ENCODE results near the gene ZNF80. TPM values are rescaled to one million over a fixed set of nuclear protein-coding genes. Genes with fewer than 3 reads are reported as not detected.
"Not testable (repeated sequence)": the region's sequence is repeated elsewhere in the genome, so short reads cannot be mapped to it uniquely, and the experiment has no call there.

Gene ZNF80
- total RNA-seq, result not detected
- long read RNA-seq, result 0 reads

- ATAC-seq; intact Hi-C loops (cut with DNase I): not testable (repeated sequence)
Measured at GRCh38 chr3:114237478-114237877, at the start of gene ZNF80. Gene ZNF80, minus strand, starts transcription at chr3:114237578. Its CDS starts 504 bp downstream, at chr3:114237074.

GRCh38 chr3:114286266-114286665 lies 48.9 kb upstream of the ZNF80 start:
- intact Hi-C loops (cut with DNase I), result no loop called here
- ATAC-seq (no peak), DNase-seq (no peak)

More at GRCh38 chr3:114237478-114237877, at the start of gene ZNF80:
- DNase-seq, result not testable (repeated sequence)

GRCh38 chr3:114285648-114286230 lies 48.4 kb upstream of the ZNF80 start:
- intact Hi-C loops (cut with DNase I), result no loop called here
- DNase-seq (no peak), ATAC-seq (no peak)

DNA sequence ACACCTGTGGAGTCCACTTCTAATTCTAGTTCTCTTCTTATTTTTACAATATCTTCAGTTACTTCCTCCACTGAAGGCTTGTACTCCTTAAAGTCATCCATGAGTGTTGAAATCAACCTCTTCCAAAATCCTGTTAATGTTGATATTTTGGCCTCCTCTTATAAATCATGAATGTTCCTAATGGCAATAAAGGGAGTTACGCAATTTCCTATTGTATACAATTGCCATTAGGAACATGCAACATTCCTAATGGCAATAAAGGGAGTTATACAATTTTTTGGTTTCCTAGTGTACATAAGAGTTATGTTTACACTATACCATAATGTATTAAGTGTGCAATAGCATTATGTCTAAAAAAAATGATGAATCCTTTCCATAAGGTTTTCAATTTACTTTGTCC lies 47.3 kb upstream of the ZNF80 start:
- no peak for ATAC-seq
- DNase-seq, result no peak
- intact Hi-C loops (cut with DNase I), result no loop called here

GRCh38 chr3:114276856-114277255 lies 39.5 kb upstream of the ZNF80 start:
- intact Hi-C loops (cut with DNase I); ATAC-seq; DNase-seq: not testable (repeated sequence)

GRCh38 chr3:114274929-114275328 lies 37.6 kb upstream of the ZNF80 start:
- intact Hi-C loops (cut with DNase I), result no loop called here
- ATAC-seq (no peak), DNase-seq (no peak)

DNA sequence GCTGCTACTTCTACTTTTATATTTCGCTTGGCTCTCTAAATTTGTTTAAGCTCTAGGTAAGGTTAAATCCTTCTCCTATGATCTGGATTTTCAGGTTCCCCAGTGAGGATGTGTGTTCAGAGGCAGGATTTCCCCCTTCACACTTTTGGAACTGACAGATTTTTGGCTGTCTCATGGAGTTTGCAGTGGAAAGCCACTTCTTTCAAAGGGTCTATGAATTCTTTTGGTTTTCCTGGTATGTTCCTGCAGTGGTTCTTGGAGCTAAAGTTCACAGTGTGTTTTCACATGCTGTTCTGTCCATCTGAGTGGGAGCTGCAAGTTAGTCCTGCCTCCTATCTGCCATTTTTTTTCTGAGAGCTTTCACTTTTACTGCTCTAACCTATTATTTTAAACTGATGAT lies 34.9 kb upstream of the ZNF80 start:
- no peak for DNase-seq
- ATAC-seq, result no peak
- intact Hi-C loops (cut with DNase I), result no loop called here

DNA sequence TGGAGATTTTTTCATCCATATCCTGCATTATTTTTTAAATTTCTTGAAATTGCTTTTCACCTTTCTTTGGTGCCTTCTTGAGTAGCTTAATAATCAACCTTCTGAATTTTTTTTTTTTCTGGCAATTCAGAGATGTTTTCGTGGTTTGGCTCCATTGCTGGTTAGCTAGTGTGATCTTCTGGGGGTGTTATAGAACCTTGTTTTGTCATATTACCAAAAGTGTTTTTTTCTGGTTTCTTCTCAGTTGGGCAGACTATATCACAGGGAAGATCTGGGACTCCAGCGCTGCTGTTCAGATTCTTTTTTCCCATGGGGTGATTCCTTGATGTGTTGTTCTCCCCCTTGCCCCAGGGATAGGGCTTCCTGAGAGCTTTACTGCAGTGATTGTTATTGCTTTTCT lies 32.6 kb upstream of the ZNF80 start:
- no peak for DNase-seq
- ATAC-seq, result no peak
- intact Hi-C loops (cut with DNase I), result no loop called here

DNA sequence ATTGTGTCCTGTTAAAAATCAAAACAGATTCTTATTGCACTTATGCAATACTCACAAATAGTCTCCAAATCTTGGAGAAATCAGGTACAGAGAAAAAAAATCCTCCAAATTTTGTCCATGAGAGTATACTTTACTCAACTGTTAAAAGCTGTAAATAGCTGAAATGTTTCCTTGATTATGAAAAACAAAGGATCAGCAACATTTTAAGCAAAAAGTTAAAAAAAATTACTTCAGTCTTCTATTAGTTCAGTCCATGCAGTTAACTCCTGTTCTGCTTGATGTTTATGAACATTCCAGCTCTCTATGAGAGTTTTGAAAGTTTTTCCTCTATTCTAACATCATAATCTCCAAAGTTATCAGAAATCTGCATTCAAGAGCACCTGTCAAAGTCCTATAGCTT lies 22.8 kb upstream of the ZNF80 start:
- DNase-seq (no peak), ATAC-seq (no peak)
- intact Hi-C loops (cut with DNase I), result no loop called here

- ATAC-seq (no peak), DNase-seq (no peak)
- intact Hi-C loops (cut with DNase I), result no loop called here
Measured at GRCh38 chr3:114259566-114259965, 22.2 kb upstream of the ZNF80 start.

GRCh38 chr3:114253505-114253904 lies 16.1 kb upstream of the ZNF80 start:
- no peak for DNase-seq
- intact Hi-C loops (cut with DNase I), result no loop called here
- ATAC-seq, result no peak

DNA sequence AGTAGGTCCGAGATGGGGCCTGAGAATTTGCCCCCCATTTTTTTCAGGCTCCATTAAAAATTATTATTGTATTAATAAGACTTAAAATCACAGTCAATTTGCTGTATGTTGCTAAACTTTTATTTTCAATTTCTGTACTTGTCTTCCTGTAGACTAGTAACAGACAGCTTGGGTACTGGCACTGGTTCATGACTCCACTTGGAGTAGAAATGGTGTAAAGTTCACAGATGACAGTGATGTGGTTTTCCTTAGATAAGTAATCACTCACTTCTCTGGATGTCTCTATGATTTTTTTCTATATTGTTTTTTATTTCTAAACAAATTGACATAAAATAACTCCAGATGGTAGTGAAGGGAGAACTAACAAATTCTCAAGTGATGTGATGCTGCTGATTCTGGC lies 15.6 kb upstream of the ZNF80 start:
- no peak for DNase-seq
- intact Hi-C loops (cut with DNase I), result no loop called here
- ATAC-seq, result no peak

DNA sequence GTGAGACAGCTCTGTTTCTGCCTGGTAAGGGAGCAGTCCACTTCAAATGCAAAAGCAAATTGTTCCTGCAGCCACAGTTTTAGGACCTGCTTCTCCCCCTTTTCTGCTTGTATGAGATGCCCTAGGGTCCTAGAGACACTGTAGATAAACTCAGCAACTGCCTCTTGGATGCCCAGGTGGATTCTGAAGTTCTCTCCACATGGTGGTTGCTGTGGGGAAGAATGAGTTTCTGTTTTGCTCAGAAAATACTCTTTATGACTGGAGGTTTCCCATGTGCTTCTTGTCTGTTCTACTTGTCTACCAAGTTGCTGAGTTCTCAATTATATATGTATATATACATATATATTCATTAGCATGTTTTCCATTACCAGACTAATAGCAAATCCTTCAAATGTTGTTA lies 5.6 kb upstream of the ZNF80 start:
- ATAC-seq (no peak), DNase-seq (no peak)
- intact Hi-C loops (cut with DNase I), result no loop called here

DNA sequence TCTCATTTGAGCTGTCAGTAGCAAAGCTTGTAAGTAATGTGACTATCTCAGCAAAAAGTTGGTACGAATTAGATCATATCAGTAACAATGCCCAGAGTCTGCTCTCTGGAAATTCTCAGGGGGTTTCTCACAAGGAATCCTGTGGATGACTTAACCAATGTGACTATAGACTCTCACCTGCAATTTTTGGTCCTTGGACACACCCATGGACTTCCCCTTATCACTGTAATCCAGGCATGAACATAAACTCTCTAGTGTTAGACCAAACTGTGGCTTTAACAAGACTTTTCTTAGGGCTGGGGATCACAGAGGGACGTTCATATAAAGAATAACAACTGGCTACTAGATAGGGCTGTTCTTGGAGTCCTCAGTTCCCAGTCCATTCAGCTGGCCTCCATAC lies 3.9 kb upstream of the ZNF80 start:
- intact Hi-C loops (cut with DNase I), result no loop called here
- no peak for DNase-seq
- no peak for ATAC-seq

DNA sequence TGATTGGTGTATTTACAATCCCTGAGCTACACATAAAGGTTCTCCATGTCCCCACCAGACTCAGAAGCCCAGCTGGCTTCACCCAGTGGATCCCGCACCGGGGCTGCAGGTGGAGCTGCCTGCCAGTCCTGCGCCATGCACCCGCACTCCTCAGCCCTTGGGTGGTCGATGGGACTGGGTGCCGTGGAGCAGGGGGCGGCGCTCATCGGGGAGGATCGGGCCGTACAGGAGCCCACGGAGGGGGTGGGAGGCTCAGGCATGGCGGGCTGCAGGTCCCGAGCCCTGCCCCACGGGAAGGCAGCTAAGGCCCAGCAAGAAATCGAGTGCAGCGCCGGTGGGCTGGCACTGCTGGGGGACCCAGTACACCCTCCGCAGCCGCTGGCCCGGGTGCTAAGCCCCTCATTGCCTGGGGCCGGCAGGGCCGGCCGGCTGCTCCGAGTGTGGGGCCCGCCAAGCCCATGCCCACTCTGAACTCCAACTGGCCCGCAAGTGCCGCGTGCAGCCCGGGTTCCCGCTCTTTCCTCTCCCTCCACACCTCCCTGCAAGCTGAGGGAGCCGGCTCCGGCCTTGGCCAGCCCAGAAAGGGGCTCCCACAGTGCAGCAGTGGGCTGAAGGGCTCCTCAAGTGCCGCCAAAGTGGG lies 888 bp upstream of the ZNF80 start:
- intact Hi-C loops (cut with DNase I), result not testable (repeated sequence)

GRCh38 chr3:114235431-114235830 lies 1.9 kb downstream of the ZNF80 start:
- no peak for ATAC-seq
- DNase-seq, result no peak
- intact Hi-C loops (cut with DNase I), result no loop called here

More for the DNA sequence above, 888 bp upstream of the ZNF80 start:
- ATAC-seq, DNase-seq: not testable (repeated sequence)

DNA sequence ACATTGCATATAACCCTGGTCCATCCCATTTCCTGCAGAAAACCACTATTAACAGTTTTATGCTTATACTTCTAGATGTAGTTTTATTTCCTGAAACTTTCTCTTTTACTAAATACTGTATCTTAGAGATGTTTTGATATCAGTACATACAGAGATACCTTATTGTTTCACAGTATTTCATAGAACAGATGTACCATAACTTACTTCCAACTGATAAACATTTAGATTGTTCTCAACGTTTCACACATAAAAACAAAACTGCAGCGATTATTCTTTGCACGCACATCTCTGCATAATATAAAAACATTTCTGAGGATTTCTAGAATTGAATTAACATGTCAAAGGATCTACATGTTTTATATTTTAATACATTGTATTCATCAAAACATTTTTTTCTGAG lies 2.6 kb downstream of the ZNF80 start:
- intact Hi-C loops (cut with DNase I), result no loop called here
- no peak for DNase-seq
- ATAC-seq, result no peak

DNA sequence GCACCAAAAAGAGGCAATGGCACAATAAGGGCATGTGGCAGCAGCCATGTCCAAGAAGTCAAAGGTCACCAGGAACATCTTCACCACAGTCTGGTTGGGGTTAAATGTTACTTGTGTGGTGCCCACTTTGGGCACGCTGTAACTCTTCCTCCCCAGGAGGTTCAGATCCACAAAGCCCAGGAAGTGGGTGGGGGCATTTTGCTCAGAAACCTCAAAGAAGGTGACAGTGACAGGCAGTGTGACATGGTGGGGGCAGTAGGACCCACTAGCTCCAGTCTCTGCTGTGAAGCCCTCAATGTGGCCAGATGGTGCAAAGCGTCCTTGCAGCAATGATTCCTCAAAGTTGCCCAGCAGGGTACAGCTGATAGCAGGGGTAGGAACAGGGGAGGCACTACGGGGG lies 5.8 kb downstream of the ZNF80 start:
- DNase-seq (no peak), ATAC-seq (peak in 1 of 2 donors; percentile 23)
- intact Hi-C loops (cut with DNase I), result no loop called here

DNA sequence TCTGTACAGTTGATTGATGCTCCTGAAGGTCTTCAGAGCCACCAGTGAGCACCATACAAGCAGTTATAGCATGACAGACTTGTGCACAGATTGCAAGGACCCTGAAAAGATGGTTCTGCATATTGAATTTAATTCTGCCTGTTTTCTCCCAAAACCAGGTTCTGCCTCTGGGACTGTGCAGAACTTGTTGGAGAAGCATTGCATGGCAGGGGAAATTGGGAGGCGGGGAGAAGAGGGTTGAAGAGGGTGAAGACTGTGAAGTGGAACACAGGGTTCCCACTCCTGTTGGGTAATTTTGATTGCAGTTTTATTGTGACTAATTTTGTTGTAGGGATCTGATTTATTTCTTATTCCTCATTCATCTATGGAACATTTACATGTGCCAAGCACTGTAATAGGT lies 10.3 kb downstream of the ZNF80 start:
- intact Hi-C loops (cut with DNase I), result no loop called here
- no peak for DNase-seq
- ATAC-seq, result no peak

DNA sequence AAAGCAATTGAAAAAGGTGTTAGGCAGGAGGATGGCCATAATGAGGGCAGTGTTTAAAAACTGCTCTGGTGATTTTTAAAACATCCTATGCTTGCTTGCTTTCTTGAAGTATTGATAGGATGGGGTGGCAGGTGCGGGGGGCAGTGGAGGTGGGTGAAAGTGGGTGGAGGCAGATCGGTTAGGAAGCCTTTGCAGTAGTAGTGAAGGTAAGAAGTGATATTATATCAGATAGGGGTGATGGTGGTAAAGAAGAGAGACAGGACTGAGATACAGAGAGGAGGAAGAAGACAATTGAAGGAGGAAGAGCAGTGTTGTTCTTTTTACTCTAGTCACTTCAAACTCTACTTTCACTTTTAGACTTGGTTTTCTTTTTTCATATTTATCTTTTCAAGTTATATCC lies 11.1 kb downstream of the ZNF80 start:
- DNase-seq, result no peak
- intact Hi-C loops (cut with DNase I), result no loop called here
- ATAC-seq, result no peak

DNA sequence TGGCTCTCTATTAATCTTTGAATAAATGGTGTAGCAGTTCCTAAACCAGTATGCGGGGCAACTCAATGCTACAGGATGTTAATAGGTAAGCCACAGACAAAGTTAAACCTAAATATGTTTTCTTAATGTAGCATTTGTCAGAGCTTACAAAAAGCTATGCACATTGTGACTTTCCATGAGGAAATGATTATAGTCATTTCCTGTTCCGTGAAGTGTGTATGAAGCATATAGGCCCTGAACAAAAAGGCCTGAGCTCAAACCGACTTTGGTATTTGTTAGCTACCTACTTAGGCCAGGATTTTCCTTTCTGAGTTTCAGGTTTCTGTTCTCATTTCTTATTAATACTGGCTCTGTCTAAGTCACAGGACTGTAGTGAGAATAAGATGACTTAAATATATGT lies 14.2 kb downstream of the ZNF80 start:
- intact Hi-C loops (cut with DNase I), result no loop called here
- DNase-seq (no peak), ATAC-seq (no peak)

Measured in left cardiac atrium (tissue), 4 donors.